WTC11 (cell line): ENCODE measurements around the gene ACYP1.

Experiments
- FOXK1 ChIP-seq: sonication (generic); formaldehyde crosslinking; IDR thresholded peaks from 2 replicates; pipeline ENCODE4 v1.8.0; 2022; ENCODE audit warnings: mild to moderate bottlenecking, moderate library complexity, missing genetic modification reagents
- FOXP1 ChIP-seq: sonication (generic); formaldehyde crosslinking; IDR thresholded peaks from 2 replicates; pipeline ENCODE4 v1.8.0; 2022; ENCODE audit warnings: missing genetic modification reagents, mild to moderate bottlenecking, moderate library complexity, borderline replicate concordance
- KAT7 ChIP-seq: sonication (generic); formaldehyde crosslinking; IDR thresholded peaks from 2 replicates; pipeline ENCODE4 v1.8.1; 2023; ENCODE audit warnings: missing genetic modification reagents, mild to moderate bottlenecking, borderline replicate concordance
- SP1 ChIP-seq: sonication (generic); formaldehyde crosslinking; conservative IDR thresholded peaks from 2 replicates; pipeline ENCODE4 v1.8.1; 2022; ENCODE audit warnings: missing genetic modification reagents
- TF ChIP-seq, protein P1 (sequence below): fragments of 200-600 bp; IDR thresholded peaks from 2 replicates; pipeline ENCODE4 v1.8.0; 2022; ENCODE audit warnings: antibody characterized with exemption
- TF ChIP-seq, protein P2 (sequence below): sonication (generic); formaldehyde crosslinking; IDR thresholded peaks from 2 replicates; pipeline ENCODE4 v1.8.1; 2023; ENCODE audit warnings: mild to moderate bottlenecking, moderate library complexity, missing genetic modification reagents
- TF ChIP-seq, protein P3 (sequence below): sonication (generic); formaldehyde crosslinking; IDR thresholded peaks from 2 replicates; pipeline ENCODE4 v1.8.0; 2022; ENCODE audit warnings: mild to moderate bottlenecking, missing genetic modification reagents
- TF ChIP-seq, protein P4 (sequence below): sonication (generic); formaldehyde crosslinking; IDR thresholded peaks from 2 replicates; pipeline ENCODE4 v1.8.1; 2022; ENCODE audit warnings: mild to moderate bottlenecking, moderate library complexity, missing genetic modification reagents

DNA sequence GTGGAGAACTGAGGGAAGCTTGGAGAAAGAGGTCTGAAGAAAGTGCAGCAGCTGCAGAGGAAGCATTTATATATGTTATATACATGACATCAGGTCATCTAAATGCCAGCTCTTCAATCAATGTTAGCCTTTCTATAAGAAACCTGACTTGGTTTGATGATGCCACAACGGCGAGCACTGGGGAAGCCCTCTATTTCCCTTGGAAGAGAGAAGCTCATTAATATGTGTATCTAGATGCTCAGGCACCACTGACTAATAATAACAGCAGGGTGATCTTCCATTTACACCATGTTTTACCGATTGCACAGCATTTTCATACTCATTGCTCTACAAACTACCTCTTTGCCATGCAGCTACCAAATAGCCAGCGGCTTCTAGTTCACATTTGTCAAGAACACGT is 811 bp downstream of the ACYP1 start:
- TF ChIP-seq FOXP1: no peak
- TF ChIP-seq, protein P1, sequence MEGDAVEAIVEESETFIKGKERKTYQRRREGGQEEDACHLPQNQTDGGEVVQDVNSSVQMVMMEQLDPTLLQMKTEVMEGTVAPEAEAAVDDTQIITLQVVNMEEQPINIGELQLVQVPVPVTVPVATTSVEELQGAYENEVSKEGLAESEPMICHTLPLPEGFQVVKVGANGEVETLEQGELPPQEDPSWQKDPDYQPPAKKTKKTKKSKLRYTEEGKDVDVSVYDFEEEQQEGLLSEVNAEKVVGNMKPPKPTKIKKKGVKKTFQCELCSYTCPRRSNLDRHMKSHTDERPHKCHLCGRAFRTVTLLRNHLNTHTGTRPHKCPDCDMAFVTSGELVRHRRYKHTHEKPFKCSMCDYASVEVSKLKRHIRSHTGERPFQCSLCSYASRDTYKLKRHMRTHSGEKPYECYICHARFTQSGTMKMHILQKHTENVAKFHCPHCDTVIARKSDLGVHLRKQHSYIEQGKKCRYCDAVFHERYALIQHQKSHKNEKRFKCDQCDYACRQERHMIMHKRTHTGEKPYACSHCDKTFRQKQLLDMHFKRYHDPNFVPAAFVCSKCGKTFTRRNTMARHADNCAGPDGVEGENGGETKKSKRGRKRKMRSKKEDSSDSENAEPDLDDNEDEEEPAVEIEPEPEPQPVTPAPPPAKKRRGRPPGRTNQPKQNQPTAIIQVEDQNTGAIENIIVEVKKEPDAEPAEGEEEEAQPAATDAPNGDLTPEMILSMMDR: no peak
- TF ChIP-seq, protein P2, sequence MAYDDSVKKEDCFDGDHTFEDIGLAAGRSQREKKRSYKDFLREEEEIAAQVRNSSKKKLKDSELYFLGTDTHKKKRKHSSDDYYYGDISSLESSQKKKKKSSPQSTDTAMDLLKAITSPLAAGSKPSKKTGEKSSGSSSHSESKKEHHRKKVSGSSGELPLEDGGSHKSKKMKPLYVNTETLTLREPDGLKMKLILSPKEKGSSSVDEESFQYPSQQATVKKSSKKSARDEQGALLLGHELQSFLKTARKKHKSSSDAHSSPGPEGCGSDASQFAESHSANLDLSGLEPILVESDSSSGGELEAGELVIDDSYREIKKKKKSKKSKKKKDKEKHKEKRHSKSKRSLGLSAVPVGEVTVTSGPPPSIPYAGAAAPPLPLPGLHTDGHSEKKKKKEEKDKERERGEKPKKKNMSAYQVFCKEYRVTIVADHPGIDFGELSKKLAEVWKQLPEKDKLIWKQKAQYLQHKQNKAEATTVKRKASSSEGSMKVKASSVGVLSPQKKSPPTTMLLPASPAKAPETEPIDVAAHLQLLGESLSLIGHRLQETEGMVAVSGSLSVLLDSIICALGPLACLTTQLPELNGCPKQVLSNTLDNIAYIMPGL: no peak
- TF ChIP-seq FOXK1: no peak
- TF ChIP-seq, protein P3, sequence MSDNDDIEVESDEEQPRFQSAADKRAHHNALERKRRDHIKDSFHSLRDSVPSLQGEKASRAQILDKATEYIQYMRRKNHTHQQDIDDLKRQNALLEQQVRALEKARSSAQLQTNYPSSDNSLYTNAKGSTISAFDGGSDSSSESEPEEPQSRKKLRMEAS: no peak
- TF ChIP-seq, protein P4, sequence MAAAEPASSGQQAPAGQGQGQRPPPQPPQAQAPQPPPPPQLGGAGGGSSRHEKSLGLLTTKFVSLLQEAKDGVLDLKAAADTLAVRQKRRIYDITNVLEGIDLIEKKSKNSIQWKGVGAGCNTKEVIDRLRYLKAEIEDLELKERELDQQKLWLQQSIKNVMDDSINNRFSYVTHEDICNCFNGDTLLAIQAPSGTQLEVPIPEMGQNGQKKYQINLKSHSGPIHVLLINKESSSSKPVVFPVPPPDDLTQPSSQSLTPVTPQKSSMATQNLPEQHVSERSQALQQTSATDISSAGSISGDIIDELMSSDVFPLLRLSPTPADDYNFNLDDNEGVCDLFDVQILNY (CRISPR knock-in tag): no peak
- TF ChIP-seq KAT7: no peak
- no peak for TF ChIP-seq SP1 (CRISPR knock-in tag)
